Tibial artery (tissue), 4 donors: ENCODE measurements around the gene CNPPD1.

ENCODE experiments used
- DNase-seq, 2 donors: peaks; one replicate each; pipeline ENCODE4 v3.0.0-alpha.2; 2019
- H3K27ac ChIP-seq, 2 donors: fragments of 200-600 bp; sonication (generic) in 1 of 2; 1 replicate in 1 of 2; 2 replicates in 1 of 2; pipeline ENCODE4 v1.5.1; 2018 to 2019; ENCODE audit warnings: mild to moderate bottlenecking in 1 of 2
- H3K27me3 ChIP-seq, 2 donors: fragments of 200-600 bp; sonication (generic) in 1 of 2; one replicate each; pipeline versions ENCODE4 v1.5.1 to v1.6.0; 2016 to 2019
- H3K36me3 ChIP-seq, 3 donors: fragments of 200-600 bp; sonication (generic) in 2 of 3; one replicate each; pipeline ENCODE4 v1.5.1; 2016 to 2019; ENCODE audit warnings: mild to moderate bottlenecking in 2 of 3
- H3K4me1 ChIP-seq, 4 donors: fragments of 200-600 bp; sonication (generic) in 2 of 4; 1 replicate in 3 of 4; 2 replicates in 1 of 4; pipeline ENCODE4 v1.5.1; 2016 to 2019
- H3K4me3 ChIP-seq, 2 donors: fragments of 200-600 bp; sonication (generic) in 1 of 2; 1 replicate in 1 of 2; 2 replicates in 1 of 2; pipeline ENCODE4 v1.5.1; 2018 to 2019; ENCODE audit warnings: mild to moderate bottlenecking in 2 of 2
- H3K9me3 ChIP-seq, 3 donors: fragments of 200-600 bp; sonication (generic) in 1 of 3; one replicate each; pipeline ENCODE4 v1.5.1; 2016 to 2019
- CTCF ChIP-seq, 2 experiments: fragments of 200-600 bp in 1 of 2; fragments of 450-650 bp in 1 of 2; IDR thresholded peaks; one replicate each; pipeline ENCODE4 v1.5.1; 2017 to 2019; ENCODE audit warnings: antibody characterized with exemption in 2 of 2, mild to moderate bottlenecking in 1 of 2, moderate library complexity in 1 of 2
- intact Hi-C: fragments of 100-400 bp; cut with DNase I; formaldehyde crosslinking; loops from one replicate; pipeline ENCODE4 v1.15.0; 2023; ENCODE audit warnings: low total_unique reads

The CNPPD1 gene

GRCh38 chr2:219213026-219213415 lies 36.3 kb upstream of the CNPPD1 start:
- intact Hi-C loops: no loop called here
- Histone ChIP-seq H3K36me3 (peaks cover 48 to 82% (median 62%) of the 10 kb centered on the region in 3 donors), H3K4me3 (no peak overlapping the region), H3K4me1 (peaks cover 0 to 25% (median 19%) of the 10 kb centered on the region in 4 donors), H3K27me3 (no peaks in the 10 kb centered on the region), H3K27ac (no peak overlapping the region), H3K9me3 (no peaks in the 10 kb centered on the region)
- DNase-seq: no peak
- TF ChIP-seq CTCF (IDR thresholded peaks at IDR 0.05): no peak

DNA sequence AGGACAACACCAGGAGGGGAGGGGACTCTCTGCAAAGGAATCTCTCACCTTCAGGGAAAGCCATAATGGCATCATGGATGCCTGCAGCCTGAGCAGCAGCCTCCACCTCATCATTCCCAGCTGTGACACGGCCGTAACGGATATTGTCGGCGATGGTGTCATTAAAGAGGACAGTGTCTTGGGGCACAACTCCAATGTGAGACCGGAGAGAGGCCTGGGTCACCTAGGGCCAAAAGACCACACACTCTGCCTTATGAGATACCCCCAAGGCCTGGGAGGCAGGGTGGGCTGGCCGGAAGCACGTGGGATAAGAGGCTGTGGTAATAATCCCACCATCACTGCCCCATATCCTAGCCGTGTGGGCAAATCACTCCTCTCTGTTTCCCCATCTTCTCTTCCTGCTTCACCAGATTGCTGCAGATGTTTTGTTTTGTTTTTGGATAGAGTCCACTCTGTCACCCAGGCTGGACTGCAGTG lies 34.2 kb upstream of the CNPPD1 start:
- H3K4me1 ChIP-seq: peaks cover 0 to 18% (median 15%) of the 10 kb centered on the region in 4 donors
- intact Hi-C loops: no loop called here
- H3K4me3 ChIP-seq: no peak overlapping the region
- H3K27me3 ChIP-seq: no peaks in the 10 kb centered on the region
- peaks cover 48 to 80% (median 63%) of the 10 kb centered on the region in 3 donors for H3K36me3 ChIP-seq
- DNase-seq: no peak
- no peak overlapping the region for H3K27ac ChIP-seq
- TF ChIP-seq CTCF (IDR thresholded peaks at IDR 0.05): no peak
- H3K9me3 ChIP-seq: no peaks in the 10 kb centered on the region

GRCh38 chr2:219210196-219210885 lies 33.6 kb upstream of the CNPPD1 start:
- no peak for DNase-seq
- intact Hi-C loops: no loop called here
- Histone ChIP-seq H3K27ac (no peak overlapping the region), H3K4me1 (peaks cover 0 to 20% (median 15%) of the 10 kb centered on the region in 4 donors), H3K27me3 (no peaks in the 10 kb centered on the region), H3K4me3 (no peak overlapping the region), H3K36me3 (peaks cover 48 to 74% (median 57%) of the 10 kb centered on the region in 3 donors), H3K9me3 (no peaks in the 10 kb centered on the region)
- no peak for TF ChIP-seq CTCF (IDR thresholded peaks at IDR 0.05)

GRCh38 chr2:219209236-219210195 lies 32.8 kb upstream of the CNPPD1 start:
- Histone ChIP-seq H3K4me1 (peaks cover 0 to 20% (median 15%) of the 10 kb centered on the region in 4 donors), H3K9me3 (no peaks in the 10 kb centered on the region), H3K36me3 (peaks cover 42 to 66% (median 51%) of the 10 kb centered on the region in 3 donors), H3K27ac (no peak overlapping the region), H3K27me3 (no peaks in the 10 kb centered on the region), H3K4me3 (no peak overlapping the region)
- no peak for TF ChIP-seq CTCF (IDR thresholded peaks at IDR 0.05)
- intact Hi-C loops: no loop called here
- no peak for DNase-seq

DNA sequence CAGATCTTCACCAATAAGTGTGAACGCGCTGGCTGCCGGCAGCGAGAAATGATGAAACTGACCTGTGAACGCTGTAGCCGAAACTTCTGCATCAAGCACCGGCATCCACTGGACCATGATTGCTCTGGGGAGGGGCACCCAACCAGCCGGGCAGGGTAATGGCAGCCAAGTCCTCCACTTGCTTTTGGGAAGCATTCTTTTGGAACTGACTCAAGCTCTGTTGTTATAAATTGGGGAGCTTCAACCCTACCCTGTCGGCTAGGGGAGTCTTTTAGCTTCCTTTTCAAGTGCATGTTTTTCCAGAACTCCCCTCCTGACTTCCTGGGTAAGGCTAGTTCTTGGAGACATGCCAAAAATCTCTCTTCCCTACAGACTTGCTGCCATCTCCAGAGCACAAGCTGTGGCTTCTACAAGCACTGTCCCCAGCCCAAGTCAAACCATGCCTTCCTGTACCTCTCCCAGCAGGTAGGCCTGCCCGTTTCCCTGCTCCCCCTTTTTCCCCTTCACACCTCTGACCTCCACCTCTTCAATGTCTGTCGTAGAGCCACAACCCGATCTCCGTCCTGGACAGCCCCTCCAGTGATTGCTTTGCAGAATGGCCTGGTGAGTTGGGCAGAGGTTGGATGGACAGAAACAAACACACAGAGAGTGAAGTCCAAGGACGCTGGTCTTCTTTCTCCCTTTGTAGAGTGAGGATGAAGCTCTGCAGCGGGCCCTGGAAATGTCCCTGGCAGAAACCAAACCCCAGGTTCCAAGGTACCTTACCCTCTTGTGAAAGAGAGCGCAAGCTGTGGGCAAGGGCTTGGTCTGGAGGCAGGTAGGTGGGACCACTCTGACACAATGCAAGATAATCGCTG lies 31.4 kb upstream of the CNPPD1 start:
- Histone ChIP-seq H3K27ac (peak overlapping the region; percentile 91 to 93), H3K9me3 (no peaks in the 10 kb centered on the region), H3K27me3 (no peaks in the 10 kb centered on the region), H3K36me3 (peaks cover 28 to 52% (median 37%) of the 10 kb centered on the region in 3 donors), H3K4me3 (peak overlapping the region; percentile 74 to 88), H3K4me1 (peaks cover 0 to 20% (median 15%) of the 10 kb centered on the region in 4 donors)
- intact Hi-C loops: no loop called here
- no peak for TF ChIP-seq CTCF (IDR thresholded peaks at IDR 0.05)
- DNase-seq: no peak
